H1 (cell line): ENCODE data around the gene IL24. TPM values are rescaled to one million over a fixed set of nuclear protein-coding genes. Genes with fewer than 3 reads are reported as not detected.

Experiments used
- CTCF ChIA-PET: fragments of 300-600 bp; sonication (Branson Sonifier 250); formaldehyde crosslinking; loops from one replicate; lab custom pipeline; 2021; ENCODE audit not compliant: partially characterized antibody; lab: Charles Lee
- POLR2A ChIA-PET: fragments of 300-600 bp; sonication (Branson Sonifier 250); formaldehyde crosslinking; loops from one replicate; lab custom pipeline; 2021; ENCODE audit warnings: inconsistent platforms; ENCODE audit not compliant: partially characterized antibody; lab: Charles Lee
- DNase-seq, 2 experiments: peaks; one replicate each; pipeline versions ENCODE4 v3.0.0 to v3.0.0-alpha.2; 2010 to 2022; ENCODE audit warnings: low spot score in 2 of 2, low read depth in 1 of 2, mixed read lengths in 1 of 2
- FAIRE-seq: peaks from 2 replicates; lab custom pipeline; 2011; peaks lifted over from hg19 to GRCh38; lab: Jason Lieb, UNC
- H2AFZ ChIP-seq: 2 replicates; pipeline ENCODE4 v1.8.1; 2012; ENCODE audit warnings: low read length, inconsistent platforms
- H2AK5ac ChIP-seq: 2 replicates; pipeline ENCODE4 v1.6.1; 2013; ENCODE audit warnings: low read depth, low read length
- H2BK120ac ChIP-seq: replicated peaks from 2 replicates; pipeline ENCODE3; 2013; ENCODE audit warnings: low read depth, low read length, inconsistent platforms
- H2BK12ac ChIP-seq: 2 replicates; pipeline ENCODE4 v1.6.1; 2013; ENCODE audit warnings: low read depth, low read length
- H2BK15ac ChIP-seq: 2 replicates; pipeline ENCODE4 v1.6.1; 2013; ENCODE audit warnings: low read length
- H2BK20ac ChIP-seq: 2 replicates; pipeline ENCODE4 v1.6.1; 2013; ENCODE audit warnings: low read length
- H2BK5ac ChIP-seq: 2 replicates; pipeline ENCODE4 v1.6.1; 2013; ENCODE audit warnings: low read depth, low read length
- H3K14ac ChIP-seq: 2 replicates; pipeline ENCODE4 v1.6.1; 2013; ENCODE audit warnings: inconsistent platforms; ENCODE audit not compliant: insufficient read length
- H3K18ac ChIP-seq: 2 replicates; pipeline ENCODE4 v1.6.1; 2013; ENCODE audit warnings: low read length; ENCODE audit errors: extremely low read depth
- H3K23ac ChIP-seq: 2 replicates; pipeline ENCODE4 v1.6.1; 2013; ENCODE audit warnings: inconsistent platforms; ENCODE audit not compliant: insufficient read length
- H3K23me2 ChIP-seq: 2 replicates; pipeline ENCODE4 v1.6.1; 2013; ENCODE audit warnings: low read depth, low read length
- H3K27ac ChIP-seq: 2 replicates; pipeline ENCODE4 v1.6.1; 2011; ENCODE audit warnings: low read depth, low read length, inconsistent platforms
- H3K27me3 ChIP-seq, 4 experiments: replicated peaks in 1 of 4; 1 replicate in 1 of 4; 2 replicates in 3 of 4; pipeline versions ENCODE4 v1.6.1 to v1.8.1; 2011 to 2013; ENCODE audit warnings: low read length in 3 of 4, mild to moderate bottlenecking in 3 of 4, inconsistent platforms in 2 of 4, mixed read lengths in 2 of 4, moderate library complexity in 1 of 4; ENCODE audit not compliant: control insufficient read depth in 3 of 4, insufficient read depth in 3 of 4; ENCODE audit errors: extremely low read depth in 1 of 4
- H3K36me3 ChIP-seq, 4 experiments: 2 replicates each; pipeline versions ENCODE4 v1.6.1 to v1.8.1; 2011 to 2013; ENCODE audit warnings: mild to moderate bottlenecking in 4 of 4, low read length in 3 of 4, moderate library complexity in 2 of 4, control low read depth in 1 of 4, inconsistent platforms in 1 of 4; ENCODE audit not compliant: insufficient read depth in 4 of 4, control insufficient read depth in 2 of 4
- H3K4ac ChIP-seq: replicated peaks from 2 replicates; pipeline ENCODE3; 2013; ENCODE audit warnings: low read length, low read depth, mixed read lengths, inconsistent platforms; ENCODE audit not compliant: insufficient read length
- H3K4me1 ChIP-seq, 4 experiments: replicated peaks in 1 of 4; 1 replicate in 1 of 4; 2 replicates in 3 of 4; pipeline versions ENCODE4 v1.6.1 to v1.8.1; 2011 to 2013; ENCODE audit warnings: low read length in 3 of 4, inconsistent platforms in 2 of 4, mixed read lengths in 1 of 4; ENCODE audit not compliant: insufficient read depth in 4 of 4, control insufficient read depth in 3 of 4
- H3K4me2 ChIP-seq, 2 experiments: 2 replicates each; pipeline versions ENCODE4 v1.6.1 to v1.8.1; 2011 to 2013; ENCODE audit warnings: low read depth in 2 of 2, low read length in 2 of 2, control low read depth in 1 of 2, inconsistent platforms in 1 of 2, mild to moderate bottlenecking in 1 of 2; ENCODE audit not compliant: insufficient read depth in 1 of 2
- H3K4me3 ChIP-seq, 4 experiments: fragments of 200-600, 300-600 bp in 1 of 4; sonication (generic), shearing (Covaris generic), sonication (Bioruptor Twin) in 1 of 4; 2 replicates each; pipeline versions ENCODE4 v1.5.1 to v1.8.1; 2011 to 2016; ENCODE audit warnings: low read length in 4 of 4, low read depth in 3 of 4, control low read depth in 2 of 4, inconsistent platforms in 2 of 4, mild to moderate bottlenecking in 2 of 4, mixed read lengths in 1 of 4, moderate library complexity in 1 of 4; ENCODE audit not compliant: insufficient read depth in 2 of 4; ENCODE audit errors: extremely low read depth in 1 of 4
- H3K56ac ChIP-seq: replicated peaks from 2 replicates; pipeline ENCODE3; 2013; ENCODE audit warnings: low read depth, mild to moderate bottlenecking, mixed read lengths, low read length, inconsistent platforms; ENCODE audit not compliant: insufficient read length
- H3K79me1 ChIP-seq: 2 replicates; pipeline ENCODE4 v1.6.1; 2013; ENCODE audit warnings: low read depth, low read length, control low read depth
- H3K79me2 ChIP-seq, 2 experiments: 2 replicates each; pipeline versions ENCODE4 v1.6.1 to v1.8.1; 2012 to 2013; ENCODE audit warnings: low read length in 2 of 2, mild to moderate bottlenecking in 2 of 2, inconsistent platforms in 1 of 2; ENCODE audit not compliant: insufficient read depth in 2 of 2, control insufficient read depth in 1 of 2
- H3K9ac ChIP-seq, 4 experiments: replicated peaks in 1 of 4; 1 replicate in 1 of 4; 2 replicates in 3 of 4; pipeline versions ENCODE4 v1.6.1 to v1.8.1; 2011 to 2013; ENCODE audit warnings: low read depth in 3 of 4, low read length in 3 of 4, control low read depth in 2 of 4, mild to moderate bottlenecking in 2 of 4, moderate library complexity in 2 of 4, inconsistent platforms in 1 of 4; ENCODE audit errors: extremely low read depth in 1 of 4
- H3K9me3 ChIP-seq, 2 experiments: 2 replicates each; pipeline versions ENCODE4 v1.6.1 to v1.8.1; 2012 to 2013; ENCODE audit warnings: mild to moderate bottlenecking in 2 of 2, moderate library complexity in 2 of 2, control low read depth in 1 of 2, inconsistent platforms in 1 of 2, low read depth in 1 of 2, low read length in 1 of 2, mixed read lengths in 1 of 2; ENCODE audit not compliant: insufficient read depth in 2 of 2
- H4K20me1 ChIP-seq, 2 experiments: replicated peaks in 1 of 2; 2 replicates each; pipeline versions ENCODE3 to v1.8.1; 2011 to 2013; ENCODE audit warnings: inconsistent platforms in 2 of 2, low read length in 2 of 2, mild to moderate bottlenecking in 1 of 2; ENCODE audit not compliant: insufficient read depth in 2 of 2, control insufficient read depth in 1 of 2
- H4K5ac ChIP-seq: 2 replicates; pipeline ENCODE4 v1.6.1; 2013; ENCODE audit warnings: low read length, low read depth, mixed read lengths, inconsistent platforms; ENCODE audit not compliant: insufficient read length
- H4K8ac ChIP-seq: 2 replicates; pipeline ENCODE4 v1.8.0; 2013; ENCODE audit warnings: mild to moderate bottlenecking, moderate library complexity, low read length, inconsistent platforms; ENCODE audit not compliant: insufficient read depth; ENCODE audit errors: extremely low read depth
- H4K91ac ChIP-seq: replicated peaks from 2 replicates; pipeline ENCODE3; 2013; ENCODE audit warnings: low read length, mixed read lengths, inconsistent platforms; ENCODE audit not compliant: insufficient read length
- POLR2A ChIP-seq, 2 experiments: IDR thresholded peaks; 1 replicate in 1 of 2; 2 replicates in 1 of 2; pipeline ENCODE4 v1.6.1; 2011; ENCODE audit warnings: low read depth in 2 of 2, low read length in 2 of 2, mild to moderate bottlenecking in 2 of 2; ENCODE audit errors: control extremely low read depth in 1 of 2
- WGBS, 2 experiments: shearing (Covaris generic) in 1 of 2; methylation state at CpG; one replicate each; pipeline versions ENCODE4 v1.1.6 to v1.1.7; 2013 to 2015; ENCODE audit warnings: low lambda C conversion rate in 2 of 2, mixed read lengths in 2 of 2, inconsistent platforms in 1 of 2, low coverage in 1 of 2, missing lambda C conversion rate in 1 of 2; ENCODE audit not compliant: insufficient replicate concordance in 2 of 2, insufficient coverage in 1 of 2, insufficient read length in 1 of 2; ENCODE audit errors: extremely low coverage in 1 of 2, missing lambda C conversion rate in 1 of 2; 5-methylcytosine and 5-hydroxymethylcytosine counted together
- polyA plus RNA-seq, 7 experiments: library from polyadenylated mRNA; depleted of rRNA in 3 of 7; stranded (reverse) in 5 of 7; unstranded in 2 of 7; fragments of >200 nt in 5 of 7; fragments of 200-250 nt in 2 of 7; gene quantifications; 1 replicate in 5 of 7; 2 replicates in 1 of 7; 4 replicates in 1 of 7; pipeline versions ENCODE4 v1.2.1 to v1.2.3, GENCODE V29; 2011 to 2013; ENCODE audit warnings: missing spikeins in 2 of 7, mixed read lengths in 2 of 7
- total RNA-seq: library from RNA; stranded (reverse); fragmentation: NEBNext Ultra II Directional; extraction: Animal tissue kit (Norgen Biotek cat#: 25700); gene quantifications from 2 replicates; pipeline ENCODE4 v1.2.1, GENCODE V29; 2021

The IL24 gene
- total and polyA plus RNA-seq, 2 of the 8 experiments (the other 6 are each of a cell fraction or from before 2014, with no cell fraction given): not detected

DNA sequence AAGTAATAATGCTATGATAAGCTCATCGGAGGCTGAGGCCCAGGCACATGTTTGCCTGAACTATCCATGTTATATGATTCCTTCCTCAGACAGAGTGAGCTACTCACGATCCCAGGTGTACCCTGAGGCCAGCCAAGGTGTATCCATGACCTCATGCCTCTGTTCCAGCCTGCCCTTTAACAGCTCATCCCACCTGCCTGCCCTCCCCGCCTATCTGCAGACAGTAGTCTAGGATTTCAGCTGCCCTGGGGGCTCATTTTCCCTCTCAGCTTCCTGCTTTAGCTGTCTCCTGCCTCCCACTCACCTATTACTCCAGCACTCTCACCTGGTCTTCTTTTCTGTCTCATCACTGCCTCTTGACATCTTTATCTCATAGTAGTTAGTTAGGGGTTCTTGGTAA lies 1.9 kb upstream of the IL24 start:
- Histone ChIP-seq H3K4me3 (no peak overlapping the region), H2BK20ac (no peak overlapping the region), H3K4ac (no peak overlapping the region), H3K36me3 (no peaks in the 10 kb centered on the region), H2AFZ (no peak overlapping the region), H3K79me1 (no peaks in the 10 kb centered on the region), H2BK5ac (no peak overlapping the region), H4K5ac (no peak overlapping the region), H3K18ac (no peak overlapping the region), H2BK12ac (no peak overlapping the region), H3K23ac (no peak overlapping the region), H3K14ac (no peak overlapping the region), H3K4me2 (no peak overlapping the region), H3K56ac (no peak overlapping the region), H4K8ac (no peak overlapping the region), H3K4me1 (peaks cover 0 to 3% (median 0%) of the 10 kb centered on the region in 4 experiments; a peak in 2 of 7 replicates), H4K91ac (no peak overlapping the region), H3K27ac (no peak overlapping the region), H3K23me2 (no peaks in the 10 kb centered on the region), H2AK5ac (no peak overlapping the region), H2BK15ac (no peak overlapping the region), H2BK120ac (no peak overlapping the region), H3K9me3 (no peaks in the 10 kb centered on the region), H4K20me1 (no peaks in the 10 kb centered on the region), H3K27me3 (no peaks in the 10 kb centered on the region), H3K9ac (no peak overlapping the region), H3K79me2 (no peaks in the 10 kb centered on the region)
- ChIA-PET POLR2A (interaction anchor here (2.1 kb wide), 1 partner anchor 14 kb away, joined by 4 read pairs; no protein-coding TSS in a partner anchor), CTCF (interaction anchor here (0.6 to 7.2 kb wide), 20 partner anchors 11 to 892 kb away, joined by 3 to 52 read pairs (median 4); partner anchors contain the start of genes FCAMR and IL20)
- DNase-seq (no peak), FAIRE-seq (no peak)
- 88% methylated on average over 3 of the region's 3 CpGs; no CpG with 5 or more reads in 1 of the 2 experiments for WGBS, 2 experiments
- TF ChIP-seq POLR2A (IDR thresholded peaks at IDR 0.05; ENCODE audit: control extremely low read depth in 1 of 2, low read depth in 2 of 2, low read length in 2 of 2): no peak
